HG02763 (cell line): Measurements from ENCODE around the gene SFSWAP.
"Not testable (repeated sequence)": the region's sequence is repeated elsewhere in the genome, so short reads cannot be mapped to it uniquely, and the experiment has no call there.

Experiments used
- ATAC-seq: cut with Tn5 transposase; IDR thresholded peaks from one replicate; pipeline ENCODE4 v1.9.1; 2021; ENCODE audit warnings: mild to moderate bottlenecking, moderate library complexity; ENCODE audit not compliant: unreplicated experiment

Gene SFSWAP

DNA sequence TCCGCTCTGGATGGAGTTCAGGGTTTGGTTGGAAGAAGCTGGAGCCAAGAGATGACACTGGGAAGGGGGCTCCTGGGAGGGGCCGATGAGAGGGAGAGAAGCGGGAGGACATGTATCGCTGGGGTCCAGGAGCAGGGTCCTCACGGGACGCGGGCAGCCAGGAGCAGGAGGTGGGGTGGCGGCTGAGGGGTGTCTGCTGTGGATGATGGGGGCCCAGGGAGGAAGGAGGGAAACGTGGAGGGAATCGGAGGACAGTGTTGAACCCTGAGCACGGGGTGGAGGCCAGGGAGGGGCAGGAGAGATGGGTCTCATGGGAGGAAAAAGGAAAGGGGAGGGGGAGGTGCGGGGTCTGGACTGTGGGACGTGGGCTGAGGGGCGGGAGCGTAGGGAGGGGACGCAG, 31.7 kb upstream of the SFSWAP start:
- ATAC-seq = not testable (repeated sequence)

DNA sequence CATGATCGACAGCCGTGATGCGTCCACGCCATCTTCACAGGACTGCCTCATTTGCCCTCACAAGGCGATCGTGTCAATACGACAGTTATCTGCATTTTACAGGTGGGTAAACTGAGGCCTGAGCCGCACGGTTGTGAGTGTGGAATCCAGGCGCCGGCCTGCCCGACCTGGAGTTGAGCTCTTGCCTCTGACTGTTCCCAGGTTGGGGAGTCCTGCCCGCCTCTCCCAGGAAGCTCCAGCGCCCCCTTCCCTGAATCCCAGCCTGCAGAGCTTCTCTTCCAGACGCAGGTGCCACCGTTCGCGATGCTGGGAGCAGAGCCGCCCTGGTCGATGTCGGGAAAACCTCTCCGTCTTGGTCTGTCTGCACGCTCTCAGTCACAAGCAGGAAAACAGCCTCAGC, 31.1 kb upstream of the SFSWAP start:
- ATAC-seq = not testable (repeated sequence)

DNA sequence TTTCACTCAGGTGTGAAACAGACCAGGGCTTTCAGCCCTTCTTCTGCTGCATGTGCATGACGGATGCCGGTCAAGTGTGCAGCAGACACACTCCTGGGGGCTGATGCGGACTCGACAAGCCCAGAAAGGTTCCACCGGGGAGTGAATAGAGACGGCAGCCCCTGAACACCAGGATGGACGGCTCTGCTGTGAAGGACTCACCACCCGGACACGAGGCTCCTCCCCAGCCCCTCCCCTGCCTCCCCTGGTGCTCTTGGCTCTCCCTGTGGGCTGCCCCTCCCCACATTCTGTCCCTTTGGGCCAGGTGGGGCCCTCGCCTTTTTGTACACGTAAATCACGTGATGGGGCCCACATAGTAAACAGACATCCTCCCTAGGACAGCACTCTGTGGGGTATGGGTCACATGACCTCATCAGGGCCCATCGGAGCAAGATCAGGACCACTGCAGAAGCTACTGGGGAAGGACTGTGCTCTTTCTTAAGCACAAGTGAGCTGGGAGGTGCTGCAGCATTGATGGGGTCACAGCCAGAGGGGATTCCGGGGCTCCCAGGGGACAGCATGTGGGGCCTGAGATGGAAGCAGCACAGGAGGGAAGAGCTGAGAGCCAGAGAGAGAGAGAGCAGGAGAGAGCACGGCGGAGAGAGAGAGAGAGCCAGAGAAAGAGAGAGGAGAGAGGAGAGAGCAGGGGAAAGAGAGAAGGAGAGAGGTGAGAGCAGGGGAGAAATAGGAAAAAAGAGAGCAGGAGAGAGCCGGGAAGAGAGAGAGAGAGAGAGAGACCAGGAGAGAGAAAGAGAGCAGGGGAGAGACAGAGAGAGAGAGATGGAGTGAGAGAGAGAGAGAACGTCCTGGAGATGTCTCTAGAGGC, 30.3 kb upstream of the SFSWAP start:
- ATAC-seq = not testable (repeated sequence)

DNA sequence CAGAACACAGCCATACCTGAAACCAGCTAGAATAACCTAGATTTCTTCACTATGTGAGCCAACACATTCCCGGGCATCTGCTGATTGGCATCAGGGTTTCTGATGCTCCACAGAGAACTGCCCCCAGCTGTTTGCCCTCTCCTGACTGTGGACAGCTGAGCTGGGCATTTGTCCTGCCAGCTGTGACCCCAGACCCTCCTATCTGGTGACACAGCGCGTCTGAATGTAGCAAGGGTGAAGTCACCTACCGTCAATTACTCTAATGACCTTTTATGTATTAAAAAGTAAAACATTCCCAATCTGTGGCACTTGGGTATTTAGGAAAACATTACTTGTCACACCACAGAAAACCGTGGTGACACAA, 29.7 kb upstream of the SFSWAP start:
- no peak for ATAC-seq

DNA sequence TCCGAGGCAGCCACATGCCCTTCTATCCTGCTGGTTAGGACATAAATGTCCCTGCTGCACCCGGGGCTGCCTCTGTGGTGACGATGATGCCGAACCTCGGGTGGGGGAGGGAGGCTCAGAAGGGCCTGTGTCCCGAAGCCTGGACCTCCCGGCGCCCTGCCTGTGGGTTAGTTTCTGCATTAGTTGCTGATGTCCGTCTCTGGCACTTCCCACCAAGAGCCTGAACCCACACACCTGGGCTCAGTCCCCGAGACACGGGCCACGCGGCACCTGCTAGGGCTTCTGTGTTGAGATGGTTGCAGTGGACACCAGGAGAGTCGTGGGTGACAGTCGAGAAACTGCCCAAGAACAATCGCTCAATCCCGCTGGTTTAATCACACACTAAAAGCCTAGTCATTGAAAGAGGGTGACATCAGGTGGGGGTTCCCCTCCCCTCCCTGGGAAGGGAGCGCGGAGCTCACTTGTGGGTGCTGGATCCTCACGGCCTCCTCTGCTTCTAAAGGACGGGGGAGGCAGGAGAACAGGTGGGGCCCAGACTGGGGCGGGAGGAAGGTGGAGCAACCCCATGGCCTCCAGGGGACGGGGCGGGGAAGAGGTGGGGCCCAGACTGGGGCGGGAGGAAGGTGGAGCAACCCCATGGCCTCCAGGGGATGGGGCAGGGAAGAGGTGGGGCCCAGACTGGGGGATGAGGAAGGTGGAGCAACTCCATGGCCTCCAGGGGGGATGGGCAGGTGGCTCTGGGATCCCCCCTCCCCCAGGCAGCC, 29.0 kb upstream of the SFSWAP start:
- peak; percentile 98 for ATAC-seq

DNA sequence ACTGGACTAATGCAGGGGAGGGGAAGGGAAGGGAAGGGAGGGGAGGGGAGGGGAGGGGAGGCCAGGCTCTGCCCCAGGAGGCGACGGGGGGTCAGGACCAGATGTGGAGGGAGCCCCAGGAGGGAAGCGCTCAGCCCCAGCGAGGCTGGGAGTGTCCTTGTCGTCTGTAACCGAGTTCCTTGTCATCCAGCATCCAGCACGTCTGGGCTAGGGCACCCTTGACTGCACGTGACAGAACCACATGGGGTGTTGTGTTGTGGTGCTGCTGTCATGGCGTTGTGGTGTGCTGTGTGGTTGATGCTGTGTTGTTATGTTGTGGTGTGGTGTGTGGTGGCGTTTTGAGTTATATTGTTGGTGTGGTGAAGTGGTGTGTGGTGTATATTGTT, 28.4 kb upstream of the SFSWAP start:
- ATAC-seq = peak; percentile 6

DNA sequence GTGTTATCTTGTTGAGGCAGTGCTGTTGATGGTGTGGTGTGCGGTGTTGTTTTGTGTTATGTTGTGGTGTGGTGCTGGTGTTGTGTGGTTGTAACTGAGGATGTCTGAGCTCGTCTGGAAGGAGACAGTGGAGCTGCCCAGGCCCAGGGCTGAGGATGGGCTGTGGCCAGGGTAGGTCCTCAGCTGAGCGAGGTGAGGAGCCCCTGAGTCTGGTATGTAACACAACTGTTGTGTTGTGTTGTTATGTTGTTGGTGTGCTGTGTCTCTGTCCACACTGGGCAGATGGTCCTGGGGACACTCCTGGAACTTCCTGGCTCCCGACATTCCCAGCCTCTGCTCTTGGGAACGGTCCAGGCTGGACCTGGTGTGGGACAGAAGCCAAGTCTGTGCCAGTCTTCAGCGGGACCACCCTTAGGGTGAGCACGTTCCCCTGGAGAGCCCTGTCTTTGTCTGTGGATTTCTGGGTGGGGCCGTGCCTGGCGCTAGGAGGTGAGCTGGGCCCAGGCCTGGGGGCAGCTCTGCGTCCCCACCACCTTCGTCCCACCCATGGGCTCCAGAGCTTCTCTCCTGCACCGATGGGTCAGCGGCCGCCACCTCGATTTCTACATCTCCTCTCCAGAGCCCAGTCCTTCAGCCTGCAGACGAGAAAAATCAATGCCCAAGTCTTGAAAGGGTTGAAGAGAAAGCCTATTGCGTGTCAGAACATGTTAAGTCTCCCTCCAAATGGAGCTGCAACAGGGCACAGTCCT, 27.4 kb upstream of the SFSWAP start:
- ATAC-seq = no peak

DNA sequence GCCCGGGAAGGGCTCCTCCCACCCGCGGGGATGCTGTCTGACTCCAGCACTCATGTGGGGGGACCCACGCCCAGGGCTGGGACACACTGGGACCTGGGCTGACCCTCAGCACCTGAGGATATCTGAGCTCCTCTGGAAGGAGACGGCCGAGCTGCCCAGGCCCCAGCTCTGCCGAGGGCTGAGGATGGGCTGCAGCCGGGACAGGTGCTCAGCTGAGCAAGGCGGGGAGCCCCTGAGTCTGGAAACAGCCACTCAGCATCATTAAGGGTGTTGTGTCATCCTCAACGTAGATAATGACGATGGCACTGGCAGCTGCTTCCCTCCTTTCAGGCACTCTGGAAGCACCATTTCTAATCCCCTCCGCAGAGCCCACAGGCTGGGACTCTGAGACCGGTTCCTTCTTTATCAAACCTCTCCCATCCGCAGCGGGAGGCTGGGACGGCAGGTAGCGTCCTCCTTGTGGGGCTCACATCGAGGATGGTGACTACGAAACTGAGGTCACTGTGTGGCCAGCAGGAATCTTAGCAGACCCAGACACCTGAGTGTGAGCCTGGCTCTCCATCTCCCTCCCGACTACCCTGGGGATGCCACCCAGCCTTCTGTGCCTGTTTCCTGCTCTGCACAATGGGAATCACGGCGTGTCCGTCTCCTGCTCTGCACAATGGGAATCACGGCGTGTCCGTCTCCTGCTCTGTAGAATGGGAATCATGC, 26.7 kb upstream of the SFSWAP start:
- no peak for ATAC-seq

DNA sequence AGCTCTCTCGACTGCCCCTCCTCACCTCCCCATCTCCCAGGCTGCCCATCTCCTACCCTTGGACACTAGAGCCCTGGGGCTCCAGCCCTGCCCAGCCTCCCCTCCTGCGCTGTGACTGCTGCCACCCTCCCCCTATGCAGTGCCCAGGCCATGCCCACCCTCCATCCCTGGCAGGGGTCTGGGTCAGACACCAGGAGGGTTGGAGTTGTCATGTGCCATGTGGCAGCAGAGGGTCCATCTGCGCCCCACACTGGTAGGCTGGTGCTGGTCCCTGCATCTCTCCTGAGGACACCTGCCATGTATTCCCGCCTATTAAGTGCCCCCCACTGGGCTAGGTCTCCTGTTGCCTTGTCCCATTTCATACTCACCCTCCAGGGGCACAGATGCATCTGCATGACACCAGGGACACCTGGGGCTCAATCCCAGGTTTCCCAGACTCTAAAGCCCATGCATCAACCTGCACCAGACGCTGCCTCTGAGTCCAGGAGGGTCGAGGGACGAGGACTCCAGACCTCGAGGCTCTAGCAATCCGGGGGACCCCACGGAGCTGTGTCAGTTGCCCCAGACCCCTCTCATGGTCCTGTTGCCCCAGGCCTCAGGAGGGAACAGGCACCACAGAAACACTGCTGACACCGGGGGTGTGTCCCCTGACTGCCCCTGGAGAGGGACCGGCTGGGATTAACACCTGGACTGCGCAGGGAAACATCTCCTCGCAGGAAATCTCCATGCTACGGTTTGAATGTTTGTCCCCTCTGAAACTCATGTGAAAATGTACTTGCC, 23.4 kb upstream of the SFSWAP start:
- ATAC-seq = no peak

DNA sequence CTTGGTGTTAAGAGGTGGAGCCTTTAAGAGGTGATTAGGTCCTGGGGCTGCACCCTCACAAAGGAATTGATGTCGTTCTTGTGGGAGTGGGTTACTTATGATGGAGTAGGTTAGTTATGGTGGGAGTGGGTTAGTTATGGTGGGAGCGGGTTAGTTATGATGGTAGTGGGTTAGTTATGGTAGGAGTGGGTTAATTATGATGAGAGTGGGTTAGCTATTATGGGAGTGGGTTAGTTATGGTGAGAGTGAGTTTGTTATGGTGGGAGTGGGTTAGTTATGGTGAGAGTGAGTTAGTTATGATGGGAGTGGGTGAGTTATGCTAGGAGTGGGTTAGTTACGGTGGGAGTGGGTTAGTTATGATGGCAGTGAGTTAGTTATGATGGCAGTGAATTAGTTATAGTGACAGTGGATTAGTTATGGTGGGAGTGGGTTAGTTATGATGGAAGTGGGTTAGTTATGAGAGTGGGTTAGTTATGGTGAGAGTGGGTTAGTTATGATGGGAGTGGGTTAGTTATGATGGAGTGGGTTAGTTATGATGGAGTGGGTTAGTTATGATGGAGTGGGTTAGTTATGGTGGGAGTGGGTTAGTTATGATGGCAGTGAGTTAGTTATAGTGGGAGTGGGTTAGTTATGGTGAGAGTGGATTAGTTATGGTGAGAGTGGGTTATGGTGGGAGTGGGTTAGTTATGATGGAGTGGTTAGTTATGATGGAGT, 22.6 kb upstream of the SFSWAP start:
- no peak for ATAC-seq

DNA sequence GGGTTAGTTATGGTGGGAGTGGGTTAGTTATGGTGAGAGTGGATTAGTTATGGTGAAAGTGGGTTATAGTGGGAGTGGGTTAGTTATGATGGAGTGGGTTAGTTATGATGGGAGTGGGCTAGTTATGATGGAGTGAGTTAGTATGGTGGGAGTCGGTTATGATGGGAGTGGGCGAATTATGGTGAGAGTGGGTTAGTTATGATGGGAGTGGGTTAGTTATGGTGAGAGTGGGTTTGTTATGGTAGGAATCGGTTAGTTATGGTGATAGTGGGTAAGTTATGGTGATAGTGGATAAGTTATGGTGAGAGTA, 22.1 kb upstream of the SFSWAP start:
- no peak for ATAC-seq

DNA sequence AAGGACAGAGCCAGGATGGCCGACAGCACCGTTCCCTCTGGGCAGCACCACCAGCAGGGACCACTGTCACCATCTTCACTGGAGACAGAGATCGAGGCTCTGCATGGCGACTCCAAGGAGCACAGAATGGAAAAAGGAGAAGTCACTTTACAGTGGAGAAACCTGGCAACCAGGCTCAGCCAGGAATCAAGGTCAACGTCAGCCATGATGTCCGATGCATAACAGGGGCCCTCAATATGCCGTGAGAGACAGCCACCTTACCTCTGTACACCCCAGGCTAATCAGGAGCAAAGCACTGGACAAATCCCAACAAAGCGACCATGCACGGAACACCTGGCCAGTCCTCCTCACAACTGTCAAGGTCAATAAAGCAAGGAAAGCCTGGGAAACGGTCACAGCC, 20.6 kb upstream of the SFSWAP start:
- ATAC-seq = no peak

DNA sequence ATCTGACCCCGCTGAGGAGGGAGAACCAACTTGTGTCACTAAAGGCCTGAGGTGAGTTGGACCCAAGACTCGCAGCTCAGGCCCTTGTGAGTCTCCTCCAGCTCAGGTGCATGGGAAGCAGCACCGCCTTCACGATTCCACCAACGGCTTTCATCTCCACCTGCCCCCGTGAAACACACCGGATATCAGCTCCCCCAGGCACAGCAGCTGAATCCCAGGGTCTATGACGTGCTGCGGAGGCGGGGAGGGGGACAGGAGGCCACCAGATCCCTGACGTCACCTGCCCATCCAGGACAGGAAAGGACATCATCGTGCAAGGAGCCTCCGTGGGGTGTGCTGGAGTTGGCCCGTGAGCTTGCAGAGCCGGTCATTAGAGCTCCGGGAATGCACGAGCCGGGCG, 18.5 kb upstream of the SFSWAP start:
- no peak for ATAC-seq

DNA sequence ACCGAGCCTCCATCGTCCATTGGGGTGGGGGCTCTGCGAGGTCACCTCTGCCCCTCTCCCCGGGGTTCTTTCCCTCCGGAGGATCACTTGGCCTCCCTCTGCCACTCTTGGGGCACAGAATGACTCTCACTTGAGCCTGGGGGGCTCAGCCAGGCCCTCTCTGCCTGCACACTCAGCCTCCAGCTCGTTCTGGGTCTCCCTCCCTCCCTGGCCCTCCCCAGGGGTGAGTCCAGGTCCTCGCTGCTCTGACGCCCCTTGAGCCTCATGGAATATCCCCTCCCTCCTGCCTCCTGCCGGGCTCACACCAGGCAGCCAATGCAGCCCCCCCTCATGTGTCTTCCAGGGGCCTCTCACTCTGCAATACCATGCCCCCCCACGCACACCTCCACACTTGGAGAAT, 17.7 kb upstream of the SFSWAP start:
- no peak for ATAC-seq

DNA sequence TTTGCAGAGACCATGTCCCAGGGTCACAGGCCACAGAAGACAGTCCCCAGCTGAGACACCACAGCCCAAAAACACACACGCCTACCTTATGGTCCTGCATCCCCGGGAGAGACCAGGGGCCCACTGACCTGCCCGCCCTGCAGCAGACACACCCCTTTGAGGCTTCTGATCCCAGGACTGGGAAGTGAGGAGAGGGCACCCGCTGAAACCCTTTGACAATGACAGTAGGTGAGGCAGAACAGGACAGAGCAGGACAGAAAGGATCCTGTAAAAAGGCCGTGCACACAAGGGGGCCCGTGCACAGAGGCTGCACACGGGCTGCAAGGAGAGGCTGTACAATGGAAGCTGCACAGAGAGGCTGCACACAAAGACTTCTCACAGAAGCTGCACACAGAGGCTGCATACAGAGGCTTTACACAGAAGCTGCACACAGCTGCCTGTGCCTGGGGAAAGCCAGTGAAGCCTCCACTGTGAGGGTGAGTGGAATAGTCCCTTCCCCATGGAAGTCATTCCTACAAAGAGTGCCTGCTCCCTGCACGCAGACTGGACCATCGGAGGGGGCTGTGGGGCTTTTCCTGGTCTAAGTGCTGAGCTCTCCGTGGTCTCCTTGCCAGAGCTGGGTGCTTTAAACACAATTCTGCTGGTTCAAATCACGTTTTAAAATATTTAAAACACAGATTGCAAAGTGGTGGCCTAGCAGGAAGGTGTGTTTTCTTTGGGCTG, 16.6 kb upstream of the SFSWAP start:
- no peak for ATAC-seq

DNA sequence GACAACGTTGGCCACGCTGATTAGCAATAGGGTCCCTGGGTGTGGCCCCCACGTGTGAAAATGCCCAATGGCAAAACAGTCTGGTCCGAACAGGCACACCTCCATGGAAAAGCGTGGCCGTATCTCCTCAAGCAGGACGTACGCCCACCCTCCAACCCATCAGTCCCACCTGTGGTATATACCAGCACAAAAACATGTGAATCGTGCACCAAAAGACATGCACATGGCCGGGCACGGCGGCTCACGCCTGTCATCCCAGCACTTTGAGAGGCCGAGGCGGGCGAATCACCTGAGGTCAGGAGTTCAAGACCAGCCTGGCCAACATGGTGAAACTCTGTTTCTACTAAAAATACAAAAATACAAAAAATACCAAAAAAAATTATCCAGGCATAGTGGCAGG, 14.9 kb upstream of the SFSWAP start:
- no peak for ATAC-seq

DNA sequence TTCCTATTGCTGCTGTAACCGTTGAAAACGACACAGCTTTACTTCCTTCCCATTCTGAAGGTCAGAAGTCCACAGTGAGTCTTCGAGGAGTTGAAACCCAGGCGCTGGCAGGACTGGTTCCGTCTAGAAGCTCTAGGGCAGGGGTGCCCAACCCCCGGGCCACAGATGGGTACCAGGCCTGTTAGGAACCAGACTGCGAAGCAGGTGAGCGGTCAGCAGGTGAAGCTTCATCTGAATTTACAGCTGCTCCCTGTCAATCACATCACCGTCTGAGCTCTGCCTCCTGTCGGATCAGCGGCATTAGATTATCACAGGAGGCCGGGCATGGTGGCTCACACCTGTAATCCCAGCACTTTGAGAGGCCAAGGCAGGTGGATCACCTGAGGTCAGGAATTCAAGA, 12.6 kb upstream of the SFSWAP start:
- ATAC-seq = no peak

DNA sequence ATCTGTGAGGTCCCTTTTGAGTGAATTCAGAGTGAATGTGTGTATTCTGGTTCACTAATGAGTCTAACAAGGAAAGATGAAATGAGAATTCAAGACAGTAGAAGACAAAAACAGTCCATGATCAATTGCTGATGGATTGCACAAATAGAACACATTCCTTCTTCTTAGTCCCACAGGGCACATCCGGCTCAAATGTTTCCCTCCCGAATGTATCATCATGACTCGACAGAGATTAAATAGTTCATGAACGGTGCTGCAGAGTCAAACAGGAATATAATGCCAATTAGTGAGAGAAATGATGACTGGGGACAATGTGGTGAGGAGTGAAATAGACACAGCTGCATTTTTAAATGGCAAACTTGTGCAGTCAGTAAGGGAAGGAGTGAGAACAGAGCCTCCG, 11.5 kb upstream of the SFSWAP start:
- no peak for ATAC-seq

DNA sequence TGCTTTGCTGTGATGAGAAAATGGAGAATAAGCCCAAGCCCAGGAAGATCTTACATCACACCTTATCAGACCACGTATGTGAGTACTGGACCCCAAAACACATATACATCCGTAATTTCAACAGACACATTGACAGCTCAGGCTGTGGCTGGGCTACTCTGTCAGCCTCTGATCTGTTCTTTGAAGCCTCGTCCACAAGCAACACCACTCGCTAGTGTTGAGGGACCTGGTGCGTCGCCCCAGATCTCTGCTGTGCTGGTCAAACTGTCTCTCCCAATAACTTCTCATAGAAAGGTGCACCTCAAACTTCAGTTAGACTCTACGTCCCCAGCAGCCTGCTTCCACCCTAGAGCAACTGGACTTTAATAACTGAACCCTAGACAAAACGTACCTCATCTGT, 10.6 kb upstream of the SFSWAP start:
- ATAC-seq = no peak
